Measurements from ENCODE around the gene OR8K5. TPM values are rescaled to one million over a fixed set of nuclear protein-coding genes. Genes with fewer than 3 reads are reported as not detected.
"Not testable (repeated sequence)": the region's sequence is repeated elsewhere in the genome, so short reads cannot be mapped to it uniquely, and the experiment has no call there.

OR8K5 gene
- total RNA-seq, result not detected

- no peak for ATAC-seq (replicated peaks in 1 of 2)
- Mint-ChIP-seq H3K9me3 (peaks cover 8 to 10% of the 10 kb centered on the region in 2 donors), H3K36me3 (ENCODE audit: insufficient read depth in 2 of 2) (no peaks in the 10 kb centered on the region), H3K4me1 (ENCODE audit: low read depth) (no peaks in the 10 kb centered on the region), H3K27ac (no peak within 1 kb of the TSS), H3K4me3 (no peak within 1 kb of the TSS), H3K27me3 (ENCODE audit: low read depth) (no peaks in the 10 kb centered on the region)
- no peak for DNase-seq
Measured at GRCh38 chr11:56160217-56160616, at the start of gene OR8K5. TSS of gene OR8K5 (minus strand) at chr11:56160317. CDS start at chr11:56160317, 0 bp downstream.

GRCh38 chr11:56207790-56208189 lies 47.7 kb upstream of the OR8K5 start:
- Mint-ChIP-seq H3K27ac (no peak overlapping the region), H3K27me3 (ENCODE audit: low read depth) (no peaks in the 10 kb centered on the region), H3K9me3 (peaks cover 9 to 13% of the 10 kb centered on the region in 2 donors), H3K4me1 (ENCODE audit: low read depth) (no peaks in the 10 kb centered on the region), H3K4me3 (no peak overlapping the region), H3K36me3 (ENCODE audit: insufficient read depth in 2 of 2) (no peaks in the 10 kb centered on the region)
- ATAC-seq (replicated peaks in 1 of 2) (no peak), DNase-seq (no peak)

GRCh38 chr11:56197367-56197766 lies 37.2 kb upstream of the OR8K5 start:
- no peaks in the 10 kb centered on the region for H3K4me1 Mint-ChIP-seq (ENCODE audit: low read depth)
- no peak for ATAC-seq (replicated peaks in 1 of 2)

GRCh38 chr11:56196705-56197104 lies 36.6 kb upstream of the OR8K5 start:
- Mint-ChIP-seq H3K4me3 (no peak overlapping the region), H3K27me3 (ENCODE audit: low read depth) (no peaks in the 10 kb centered on the region), H3K36me3 (ENCODE audit: insufficient read depth in 2 of 2) (no peaks in the 10 kb centered on the region), H3K27ac (no peak overlapping the region), H3K9me3 (peaks cover 4 to 5% of the 10 kb centered on the region in 2 donors), H3K4me1 (ENCODE audit: low read depth) (no peaks in the 10 kb centered on the region)
- DNase-seq (no peak), ATAC-seq (replicated peaks in 1 of 2) (no peak)

More at GRCh38 chr11:56197367-56197766, 37.2 kb upstream of the OR8K5 start:
- H3K27me3 Mint-ChIP-seq (ENCODE audit: low read depth), result no peaks in the 10 kb centered on the region
- no peak overlapping the region for H3K4me3 Mint-ChIP-seq
- H3K36me3 Mint-ChIP-seq (ENCODE audit: insufficient read depth in 2 of 2), result no peaks in the 10 kb centered on the region
- peaks cover 4 to 5% of the 10 kb centered on the region in 2 donors for H3K9me3 Mint-ChIP-seq
- no peak overlapping the region for H3K27ac Mint-ChIP-seq
- DNase-seq, result no peak

- no peak overlapping the region for H3K27ac Mint-ChIP-seq
- ATAC-seq (replicated peaks in 1 of 2), result no peak
- DNase-seq, result no peak
- peaks cover 2 to 3% of the 10 kb centered on the region in 2 donors for H3K36me3 Mint-ChIP-seq (ENCODE audit: insufficient read depth in 2 of 2)
- H3K4me3 Mint-ChIP-seq, result no peak overlapping the region
- H3K9me3 Mint-ChIP-seq, result peaks cover 13 to 18% of the 10 kb centered on the region in 2 donors
- H3K27me3 Mint-ChIP-seq (ENCODE audit: low read depth), result no peaks in the 10 kb centered on the region
- no peaks in the 10 kb centered on the region for H3K4me1 Mint-ChIP-seq (ENCODE audit: low read depth)
Measured at GRCh38 chr11:56188602-56189001, 28.5 kb upstream of the OR8K5 start.

- Mint-ChIP-seq H3K27ac (no peak overlapping the region), H3K36me3 (ENCODE audit: insufficient read depth in 2 of 2) (peaks cover 0 to 5% of the 10 kb centered on the region in 2 donors), H3K4me3 (no peak overlapping the region), H3K9me3 (peaks cover 11 to 16% of the 10 kb centered on the region in 2 donors), H3K4me1 (ENCODE audit: low read depth) (no peaks in the 10 kb centered on the region), H3K27me3 (ENCODE audit: low read depth) (no peaks in the 10 kb centered on the region)
- DNase-seq (no peak), ATAC-seq (replicated peaks in 1 of 2) (no peak)
Measured at GRCh38 chr11:56183459-56183858, 23.3 kb upstream of the OR8K5 start.

GRCh38 chr11:56176318-56176717 lies 16.2 kb upstream of the OR8K5 start, which contains the start of gene OR5J2:
TSS of gene OR5J2 (plus strand) at chr11:56176618. CDS start at chr11:56176618, 0 bp downstream.
- ATAC-seq (replicated peaks in 1 of 2) (no peak), DNase-seq (no peak)
- no peak within 1 kb of the TSS for H3K27ac Mint-ChIP-seq
- peaks cover 0 to 4% of the 10 kb centered on the region in 2 donors for H3K36me3 Mint-ChIP-seq (ENCODE audit: insufficient read depth in 2 of 2)
- H3K27me3 Mint-ChIP-seq (ENCODE audit: low read depth), result no peaks in the 10 kb centered on the region
- peaks cover 6 to 9% of the 10 kb centered on the region in 2 donors for H3K9me3 Mint-ChIP-seq
- no peak within 1 kb of the TSS for H3K4me3 Mint-ChIP-seq
- no peaks in the 10 kb centered on the region for H3K4me1 Mint-ChIP-seq (ENCODE audit: low read depth)

GRCh38 chr11:56172256-56172830 lies 12.2 kb upstream of the OR8K5 start:
- ATAC-seq (replicated peaks in 1 of 2), result no peak
- Mint-ChIP-seq H3K36me3 (ENCODE audit: insufficient read depth in 2 of 2) (no peaks in the 10 kb centered on the region), H3K9me3 (peaks cover 3 to 14% of the 10 kb centered on the region in 2 donors), H3K27me3 (ENCODE audit: low read depth) (no peaks in the 10 kb centered on the region), H3K27ac (peak overlapping the region; percentile 62), H3K4me3 (no peak overlapping the region), H3K4me1 (ENCODE audit: low read depth) (no peaks in the 10 kb centered on the region)
- no peak for DNase-seq

- H3K36me3 Mint-ChIP-seq (ENCODE audit: insufficient read depth in 2 of 2), result no peaks in the 10 kb centered on the region
- no peak overlapping the region for H3K27ac Mint-ChIP-seq
- peaks cover 7 to 9% of the 10 kb centered on the region in 2 donors for H3K9me3 Mint-ChIP-seq
- H3K27me3 Mint-ChIP-seq (ENCODE audit: low read depth), result no peaks in the 10 kb centered on the region
- DNase-seq (no peak), ATAC-seq (replicated peaks in 1 of 2) (no peak)
- no peak overlapping the region for H3K4me3 Mint-ChIP-seq
- H3K4me1 Mint-ChIP-seq (ENCODE audit: low read depth), result no peaks in the 10 kb centered on the region
Measured at GRCh38 chr11:56163804-56164203, 3.7 kb upstream of the OR8K5 start.

- Mint-ChIP-seq H3K27me3 (ENCODE audit: low read depth) (no peaks in the 10 kb centered on the region), H3K4me1 (ENCODE audit: low read depth) (no peaks in the 10 kb centered on the region), H3K4me3 (no peak overlapping the region), H3K27ac (no peak overlapping the region), H3K9me3 (peaks cover 15 to 20% of the 10 kb centered on the region in 2 donors), H3K36me3 (ENCODE audit: insufficient read depth in 2 of 2) (no peaks in the 10 kb centered on the region)
- ATAC-seq (replicated peaks in 1 of 2) (no peak), DNase-seq (no peak)
Measured at GRCh38 chr11:56152333-56152732, 7.8 kb downstream of the OR8K5 start.

GRCh38 chr11:56151376-56151775 lies 8.7 kb downstream of the OR8K5 start:
- Mint-ChIP-seq H3K27ac (no peak overlapping the region), H3K4me1 (ENCODE audit: low read depth) (no peaks in the 10 kb centered on the region), H3K27me3 (ENCODE audit: low read depth) (no peaks in the 10 kb centered on the region), H3K36me3 (ENCODE audit: insufficient read depth in 2 of 2) (no peaks in the 10 kb centered on the region), H3K4me3 (no peak overlapping the region), H3K9me3 (peaks cover 12 to 17% of the 10 kb centered on the region in 2 donors)
- ATAC-seq (replicated peaks in 1 of 2) (no peak), DNase-seq (no peak)

GRCh38 chr11:56143681-56144080 lies 16.4 kb downstream of the OR8K5 start:
- not testable (repeated sequence) for H3K27me3 Mint-ChIP-seq (ENCODE audit: low read depth); H3K9me3 Mint-ChIP-seq; ATAC-seq (replicated peaks in 1 of 2); H3K4me3 Mint-ChIP-seq; H3K4me1 Mint-ChIP-seq (ENCODE audit: low read depth); H3K27ac Mint-ChIP-seq; H3K36me3 Mint-ChIP-seq (ENCODE audit: insufficient read depth in 2 of 2); DNase-seq

- Mint-ChIP-seq H3K4me1 (ENCODE audit: low read depth) (no peaks in the 10 kb centered on the region), H3K27me3 (ENCODE audit: low read depth) (no peaks in the 10 kb centered on the region), H3K36me3 (ENCODE audit: insufficient read depth in 2 of 2) (no peaks in the 10 kb centered on the region), H3K4me3 (no peak within 1 kb of the TSS), H3K9me3 (peaks cover 2 to 6% of the 10 kb centered on the region in 2 donors), H3K27ac (no peak within 1 kb of the TSS)
- DNase-seq (no peak), ATAC-seq (replicated peaks in 1 of 2) (no peak)
Measured at GRCh38 chr11:56140151-56140661, 19.9 kb downstream of the OR8K5 start, which contains the start of gene OR8J3. TSS of gene OR8J3 (minus strand) at chr11:56140201. CDS start at chr11:56137718, 2,483 bp downstream.

- H3K36me3 Mint-ChIP-seq (ENCODE audit: insufficient read depth in 2 of 2), result peaks cover 0 to 2% of the 10 kb centered on the region in 2 donors
Measured at GRCh38 chr11:56122073-56122472, 38.0 kb downstream of the OR8K5 start, which contains the start of gene OR8H3. TSS of gene OR8H3 (plus strand) at chr11:56122373. CDS start at chr11:56122373, 0 bp downstream.

More at GRCh38 chr11:56122073-56122472, 38.0 kb downstream of the OR8K5 start, which contains the start of gene OR8H3:
- H3K27me3 Mint-ChIP-seq (ENCODE audit: low read depth), result no peaks in the 10 kb centered on the region
- H3K4me1 Mint-ChIP-seq (ENCODE audit: low read depth), result no peaks in the 10 kb centered on the region
- no peak within 1 kb of the TSS for H3K4me3 Mint-ChIP-seq
- H3K9me3 Mint-ChIP-seq, result peaks cover 9 to 14% of the 10 kb centered on the region in 2 donors
- ATAC-seq (replicated peaks in 1 of 2), result no peak
- no peak within 1 kb of the TSS for H3K27ac Mint-ChIP-seq
- no peak for DNase-seq

All from activated T-cell treated with anti-CD3 and anti-CD28 coated beads, Interleukin-2, amount 50 U/mL, for 72 hours (primary cell).